HCT116 (cell line): ENCODE results near the gene PLEKHH2.

Experiments
- CEBPB ChIP-seq: IDR thresholded peaks from 2 replicates; pipeline ENCODE4 v1.6.1; 2012; ENCODE audit warnings: low read depth
- CTCF ChIP-seq, 3 experiments: fragments of 200-600 bp in 1 of 3; sonication (generic) in 1 of 3; IDR thresholded peaks in 2 of 3; conservative IDR thresholded peaks in 1 of 3; 2 replicates each; pipeline ENCODE4 v1.5.1; 2012 to 2017; ENCODE audit warnings: low read depth in 2 of 3, low read length in 2 of 3, antibody characterized with exemption in 1 of 3, borderline replicate concordance in 1 of 3, control low read depth in 1 of 3, mild to moderate bottlenecking in 1 of 3, mixed read lengths in 1 of 3, mixed run types in 1 of 3, moderate library complexity in 1 of 3; ENCODE audit not compliant: insufficient read depth in 1 of 3
- MAX ChIP-seq: IDR thresholded peaks from 2 replicates; pipeline ENCODE4 v1.6.1; 2012
- REST ChIP-seq: IDR thresholded peaks from 2 replicates; pipeline ENCODE4 v1.6.1; 2012; ENCODE audit warnings: low read depth

GRCh38 chr2:43612944-43613343 is 24.1 kb upstream of the PLEKHH2 start:
- TF ChIP-seq MAX: no peak
- no peak for TF ChIP-seq REST
- TF ChIP-seq CTCF (IDR thresholded peaks at IDR 0.05 in 2 of 3, conservative IDR thresholded peaks at IDR 0.05 in 1 of 3; ENCODE audit: borderline replicate concordance in 1 of 3, insufficient read depth in 1 of 3, low read depth in 2 of 3, low read length in 2 of 3): no peak
- no peak for TF ChIP-seq CEBPB
